Heart left ventricle (tissue), 13 donors: Measurements from ENCODE around the gene WDR82.

Experiments
- CTCF ChIP-seq, 12 donors: fragments of 200-600 bp; sonication (generic) in 4 of 12; IDR thresholded peaks; one replicate each; pipeline versions ENCODE4 v1.5.0 to v1.8.0; 2018 to 2022; ENCODE audit warnings: antibody characterized with exemption in 12 of 12, mild to moderate bottlenecking in 5 of 12
- POLR2A ChIP-seq, 2 donors: fragments of 450-650 bp; IDR thresholded peaks; one replicate each; pipeline ENCODE4 v1.6.1; 2017; ENCODE audit warnings: antibody characterized with exemption in 2 of 2, mild to moderate bottlenecking in 2 of 2, moderate library complexity in 2 of 2
- donor health status: ischemic (EF 13 %, LVEDD 7.1; RV severe dilation, severe dysfunction).
- donor health status: DM: no; HTN: yes; CAD: no.
- donor health status: DM: no; HTN: no; CAD: no.
- donor health status: ischemic (EF 25% LVEDD 6.9; RV normal size, moderate dysfunction).
- donor health status: ischemic (EF 25% LVEDD 5.7; RV mildly dilated, moderate dysfunction).
- donor health status: ischemic (EF 35%, LVEDD 5.7; RV mildly dilated, moderate dysfunction).
- donor health status: nonischemic (EF 11% LVEDD 7.7; RV severe dilation, severe dysfunction).
- donor health status: DM: yes; HTN: yes; CAD: no.
- donor health status: PGD.
- donor health status: ischemic (EF 29% LVEDD 5.4; RV normal size, mild dysfunction).
- donor health status: nonischemic (EF 23%, LVEDD 6.1; RV moderate dilation, normal function).

- TF ChIP-seq CTCF (IDR thresholded peaks at IDR 0.05) (no peak), POLR2A (IDR thresholded peaks at IDR 0.05) (no peak)
Measured at GRCh38 chr3:52225452-52226228, 52.8 kb downstream of the WDR82 start, which contains the start of gene TLR9.
